Choroid plexus epithelial cell (primary cell): ENCODE results near the gene ETHE1.

Experiments used
- DNase-seq: peaks from one replicate; pipeline ENCODE4 v3.0.0-alpha.2; 2010; ENCODE audit warnings: low read depth
- H3K4me3 ChIP-seq: 2 replicates; pipeline ENCODE4 v1.5.1; 2011; ENCODE audit warnings: low read depth, mild to moderate bottlenecking, control low read depth, low read length, moderate library complexity
- CTCF ChIP-seq: conservative IDR thresholded peaks from 2 replicates; pipeline ENCODE4 v1.5.1; 2011; ENCODE audit warnings: low read depth, mild to moderate bottlenecking, control low read depth, inconsistent platforms, low read length, moderate library complexity

Gene ETHE1

GRCh38 chr19:43482193-43482592, 44.8 kb downstream of the ETHE1 start:
- DNase-seq = no peak
- no peak for TF ChIP-seq CTCF
- H3K4me3 ChIP-seq = no peak overlapping the region

- H3K4me3 ChIP-seq = no peak overlapping the region
- DNase-seq = no peak
- TF ChIP-seq CTCF = no peak
Observed at GRCh38 chr19:43481701-43482100, 45.3 kb downstream of the ETHE1 start.

- H3K4me3 ChIP-seq = no peak overlapping the region
Observed at GRCh38 chr19:43480574-43480973, 46.4 kb downstream of the ETHE1 start.

GRCh38 chr19:43479961-43480561, 46.9 kb downstream of the ETHE1 start:
- no peak for TF ChIP-seq CTCF
- H3K4me3 ChIP-seq = no peak overlapping the region
- DNase-seq = no peak

More at GRCh38 chr19:43480574-43480973, 46.4 kb downstream of the ETHE1 start:
- DNase-seq = no peak
- TF ChIP-seq CTCF = no peak

GRCh38 chr19:43479226-43479625, 47.8 kb downstream of the ETHE1 start:
- DNase-seq = no peak
- TF ChIP-seq CTCF = no peak
- H3K4me3 ChIP-seq = no peak overlapping the region

GRCh38 chr19:43478323-43478722, 48.7 kb downstream of the ETHE1 start:
- no peak overlapping the region for H3K4me3 ChIP-seq
- no peak for TF ChIP-seq CTCF
- DNase-seq = no peak

- TF ChIP-seq CTCF = no peak
- peak; percentile 62 for DNase-seq
Observed at GRCh38 chr19:43476606-43477005, 50.4 kb downstream of the ETHE1 start.

More at GRCh38 chr19:43476606-43477005, 50.4 kb downstream of the ETHE1 start:
- no peak overlapping the region for H3K4me3 ChIP-seq
